HG03159 (cell line): ENCODE measurements around the gene PHF2.

Source experiments
- ATAC-seq: cut with Tn5 transposase; IDR thresholded peaks from one replicate; pipeline ENCODE4 v1.9.1; 2021; ENCODE audit warnings: mild to moderate bottlenecking, moderate library complexity; ENCODE audit not compliant: unreplicated experiment

PHF2 gene

GRCh38 chr9:93648181-93648580, 71.8 kb downstream of the PHF2 start:
- no peak for ATAC-seq

- no peak for ATAC-seq
Observed at GRCh38 chr9:93648836-93649235, 72.5 kb downstream of the PHF2 start.

GRCh38 chr9:93649610-93650261, 73.4 kb downstream of the PHF2 start:
- ATAC-seq: no peak

- ATAC-seq: no peak
Observed at GRCh38 chr9:93650448-93650847, 74.1 kb downstream of the PHF2 start.

- ATAC-seq: no peak
Observed at GRCh38 chr9:93651521-93651950, 75.2 kb downstream of the PHF2 start.

- ATAC-seq: no peak
Observed at GRCh38 chr9:93652604-93653592, 76.5 kb downstream of the PHF2 start.

- no peak for ATAC-seq
Observed at GRCh38 chr9:93653760-93654159, 77.4 kb downstream of the PHF2 start.

- no peak for ATAC-seq
Observed at GRCh38 chr9:93654351-93654961, 78.1 kb downstream of the PHF2 start.

GRCh38 chr9:93655621-93656425, 79.4 kb downstream of the PHF2 start:
- ATAC-seq: no peak

GRCh38 chr9:93656426-93657239, 80.2 kb downstream of the PHF2 start:
- ATAC-seq: no peak

- ATAC-seq: no peak
Observed at GRCh38 chr9:93657331-93658111, 81.1 kb downstream of the PHF2 start.

GRCh38 chr9:93658184-93658925, 82.0 kb downstream of the PHF2 start:
- no peak for ATAC-seq

- ATAC-seq: no peak
Observed at GRCh38 chr9:93659044-93659836, 82.9 kb downstream of the PHF2 start.

GRCh38 chr9:93659837-93660177, 83.4 kb downstream of the PHF2 start:
- ATAC-seq: no peak

GRCh38 chr9:93660352-93661046, 84.1 kb downstream of the PHF2 start:
- ATAC-seq: no peak

- no peak for ATAC-seq
Observed at GRCh38 chr9:93661591-93661990, 85.2 kb downstream of the PHF2 start.

GRCh38 chr9:93662016-93662638, 85.7 kb downstream of the PHF2 start:
- ATAC-seq: no peak
